Heart left ventricle (tissue), 16 donors: ENCODE results near the gene PIK3IP1. TPM values are rescaled to one million over a fixed set of nuclear protein-coding genes. Genes with fewer than 3 reads are reported as not detected.
A peak's percentile ranks its signal among the peaks of the same experiment; 100 is the strongest.

Experiments
- ATAC-seq, 4 donors: fragments of 200-7000 bp; cut with Tn5 transposase; one replicate each; pipeline ENCODE4 v1.9.1; 2020 to 2022; ENCODE audit warnings: moderate library complexity in 4 of 4, mild to moderate bottlenecking in 3 of 4, moderate number of reproducible peaks in 1 of 4
- DNase-seq, 5 donors: peaks; one replicate each; pipeline ENCODE4 v3.0.0-alpha.2; 2020
- H3K27ac ChIP-seq, 12 donors: fragments of 200-600 bp; sonication (generic) in 4 of 12; one replicate each; pipeline versions ENCODE4 v1.5.0 to v1.8.0; 2016 to 2022; ENCODE audit warnings: mild to moderate bottlenecking in 2 of 12
- H3K27me3 ChIP-seq, 9 donors: fragments of 200-600 bp; sonication (generic) in 2 of 9; one replicate each; pipeline versions ENCODE4 v1.5.1 to v1.8.0; 2016 to 2022; ENCODE audit warnings: mild to moderate bottlenecking in 3 of 9
- H3K36me3 ChIP-seq, 9 donors: fragments of 200-600 bp; sonication (generic) in 2 of 9; one replicate each; pipeline versions ENCODE4 v1.5.0 to v1.8.0; 2018 to 2022; ENCODE audit warnings: mild to moderate bottlenecking in 2 of 9
- H3K4me1 ChIP-seq, 12 donors: fragments of 200-600 bp; sonication (generic) in 4 of 12; one replicate each; pipeline versions ENCODE4 v1.5.0 to v1.8.0; 2016 to 2022; ENCODE audit warnings: mild to moderate bottlenecking in 3 of 12
- H3K4me3 ChIP-seq, 12 donors: fragments of 200-600 bp; sonication (generic) in 4 of 12; one replicate each; pipeline versions ENCODE4 v1.5.0 to v1.8.0; 2017 to 2022; ENCODE audit warnings: mild to moderate bottlenecking in 9 of 12, moderate library complexity in 4 of 12
- H3K9me3 ChIP-seq, 12 donors: fragments of 200-600 bp; sonication (generic) in 4 of 12; one replicate each; pipeline versions ENCODE4 v1.5.0 to v1.8.0; 2016 to 2022; ENCODE audit warnings: mild to moderate bottlenecking in 1 of 12
- CTCF ChIP-seq, 12 donors: fragments of 200-600 bp; sonication (generic) in 4 of 12; IDR thresholded peaks; one replicate each; pipeline versions ENCODE4 v1.5.0 to v1.8.0; 2018 to 2022; ENCODE audit warnings: antibody characterized with exemption in 12 of 12, mild to moderate bottlenecking in 5 of 12
- POLR2A ChIP-seq, 2 donors: fragments of 450-650 bp; IDR thresholded peaks; one replicate each; pipeline ENCODE4 v1.6.1; 2017; ENCODE audit warnings: antibody characterized with exemption in 2 of 2, mild to moderate bottlenecking in 2 of 2, moderate library complexity in 2 of 2
- WGBS, 4 donors: extraction: QIAGEN DNeasy Blood & Tissue Kit in 2 of 4; methylation state at CpG; one replicate each; pipeline versions ENCODE4 v1.1.5 to v1.1.7; 2013 to 2018; 5-methylcytosine and 5-hydroxymethylcytosine counted together
- intact Hi-C, 10 donors: fragments of 100-400 bp; cut with DNase I; formaldehyde crosslinking; loops; one replicate each; pipeline versions ENCODE4 v1.11.1 to v1.14.2; 2022
- polyA plus RNA-seq, 2 donors: library from polyadenylated mRNA; stranded (reverse); fragments of 200-250 nt; gene quantifications; one replicate each; pipeline ENCODE4 v1.2.3, GENCODE V29; 2013
- total RNA-seq, 9 donors: library from RNA; depleted of rRNA in 2 of 9; stranded (reverse); fragments of >200 nt in 2 of 9; fragmentation: NEBNext Ultra II Directional in 3 of 9; extraction: Animal tissue kit (Norgen Biotek cat#: 25700) in 3 of 9; gene quantifications; one replicate each; pipeline versions ENCODE4 v1.1.0 to v1.2.4, GENCODE V29; 2016 to 2023
- donor health status: ischemic (EF 13 %, LVEDD 7.1; RV severe dilation, severe dysfunction).
- donor health status: healthy with polysubstance abuse.
- donor health status: DM: no; HTN: yes; CAD: no.
- donor health status: DM: no; HTN: no; CAD: no.
- donor health status: ischemic (EF 25% LVEDD 6.9; RV normal size, moderate dysfunction).
- donor health status: ischemic (EF 25% LVEDD 5.7; RV mildly dilated, moderate dysfunction).
- donor health status: healthy.
- donor health status: DM: yes; HTN: yes; CAD: no.
- donor health status: ischemic (EF 35%, LVEDD 5.7; RV mildly dilated, moderate dysfunction).
- donor health status: nonischemic (EF 11% LVEDD 7.7; RV severe dilation, severe dysfunction).
- donor health status: DM: yes; HTN: yes; CAD: no.
- donor health status: PGD.
- donor health status: ischemic (EF 29% LVEDD 5.4; RV normal size, mild dysfunction).
- donor health status: nonischemic (EF 23%, LVEDD 6.1; RV moderate dilation, normal function).

PIK3IP1 gene
- total and polyA plus RNA-seq, 11 donors, result 3.8 to 40.7 (median 16.9) TPM

DNA sequence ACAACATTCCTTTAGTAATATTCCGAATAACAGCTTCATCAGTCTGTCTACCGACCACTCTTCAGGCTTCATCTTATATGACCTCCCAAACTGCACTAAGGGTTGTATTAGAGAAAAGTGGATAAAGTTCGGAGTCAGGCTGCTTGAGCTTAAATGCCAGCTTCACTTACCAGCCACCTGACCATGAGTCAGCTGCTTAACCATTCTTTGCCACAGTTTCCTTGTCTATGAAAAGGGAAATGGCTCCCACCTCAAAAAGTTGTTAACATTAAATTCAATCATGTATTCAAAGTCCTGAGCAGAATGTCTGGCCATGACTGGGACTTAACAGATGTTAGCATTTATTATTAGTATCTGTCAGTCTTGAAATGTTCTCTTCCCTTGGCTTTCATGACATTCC, 59.3 kb downstream of the PIK3IP1 start:
- DNase-seq, result no peak
- Histone ChIP-seq H3K27me3 (no peaks in the 10 kb centered on the region), H3K9me3 (no peaks in the 10 kb centered on the region), H3K4me3 (no peak overlapping the region), H3K36me3 (no peaks in the 10 kb centered on the region), H3K4me1 (peaks cover 5 to 91% (median 35%) of the 10 kb centered on the region in 12 donors), H3K27ac (peak overlapping the region in 2 of 12 donors; percentile 8 to 95)
- TF ChIP-seq POLR2A (IDR thresholded peaks at IDR 0.05), result no peak
- TF ChIP-seq CTCF (IDR thresholded peaks at IDR 0.05), result no peak
- intact Hi-C loops, result loop anchor here in 9 of 10 donors (5.0 to 10.0 kb wide), 5 partner anchors 118 to 288 kb away; partner anchors contain the start of gene SELENOM (in 6 of the 9)
- WGBS, 4 donors, result 81 to 88% (median 87%) methylated on average over 3 of the region's 3 CpGs
- ATAC-seq, result no peak

Other genes starting within 250 kb of the PIK3IP1 start
- gene SMTN, start 211.2 kb downstream of the PIK3IP1 start, total RNA-seq, result 100 to 1,000 TPM; 114 to 270 (median 167) TPM
- gene SMTN, start 211.2 kb downstream of the PIK3IP1 start, polyA plus RNA-seq, result 100 to 1,000 TPM in 1 of 2 donors, 10 to 100 TPM in 1; 55.5 to 257 TPM
- gene SELENOM, start 184.9 kb downstream of the PIK3IP1 start, total RNA-seq, result 100 to 1,000 TPM in 1 of 9 donors, 10 to 100 TPM in 8; 35.0 to 183 (median 52.9) TPM
- gene SELENOM, start 184.9 kb downstream of the PIK3IP1 start, polyA plus RNA-seq, result 10 to 100 TPM; 72.3 to 76.6 TPM
- gene INPP5J, start 169.5 kb downstream of the PIK3IP1 start, total RNA-seq, result 10 to 100 TPM in 8 of 9 donors, 1 to 10 TPM in 1; 8.4 to 23.1 (median 21.6) TPM
- 10 to 100 TPM in 1 of 2 donors, 1 to 10 TPM in 1; 9.7 to 12.9 TPM for gene INPP5J, start 169.5 kb downstream of the PIK3IP1 start, polyA plus RNA-seq
- gene PLA2G3, start 152.0 kb downstream of the PIK3IP1 start, total RNA-seq, result not detected
- not detected for gene PLA2G3, start 152.0 kb downstream of the PIK3IP1 start, polyA plus RNA-seq
- 10 to 100 TPM; 20.0 to 26.6 (median 23.1) TPM for gene RNF185, start 132.3 kb downstream of the PIK3IP1 start, total RNA-seq
- gene RNF185, start 132.3 kb downstream of the PIK3IP1 start, polyA plus RNA-seq, result 10 to 100 TPM; 11.4 to 31.5 TPM
- 10 to 100 TPM in 4 of 9 donors, 1 to 10 TPM in 5; 7.1 to 33.3 (median 9.4) TPM for gene LIMK2, start 80.2 kb downstream of the PIK3IP1 start, total RNA-seq
- gene LIMK2, start 80.2 kb downstream of the PIK3IP1 start, polyA plus RNA-seq, result 10 to 100 TPM in 1 of 2 donors, 1 to 10 TPM in 1; 7.0 to 10.9 TPM
- gene PATZ1, start 53.9 kb upstream of the PIK3IP1 start, total RNA-seq, result 10 to 100 TPM in 7 of 9 donors, 1 to 10 TPM in 2; 8.1 to 20.1 (median 12.9) TPM
- 1 to 10 TPM; 7.7 to 8.4 TPM for gene PATZ1, start 53.9 kb upstream of the PIK3IP1 start, polyA plus RNA-seq
- 10 to 100 TPM; 50.1 to 88.0 (median 55.3) TPM for gene DRG1, start 107.1 kb upstream of the PIK3IP1 start, total RNA-seq
- gene DRG1, start 107.1 kb upstream of the PIK3IP1 start, polyA plus RNA-seq, result 10 to 100 TPM; 63.1 to 94.8 TPM
- 10 to 100 TPM; 12.1 to 31.2 (median 23.8) TPM for gene EIF4ENIF1, start 197.4 kb upstream of the PIK3IP1 start, total RNA-seq
- 10 to 100 TPM in 1 of 2 donors, 1 to 10 TPM in 1; 8.3 to 13.6 TPM for gene EIF4ENIF1, start 197.4 kb upstream of the PIK3IP1 start, polyA plus RNA-seq
- gene SFI1, start 204.0 kb upstream of the PIK3IP1 start, total RNA-seq, result 10 to 100 TPM in 1 of 9 donors, 1 to 10 TPM in 8; 2.2 to 18.3 (median 6.4) TPM
- gene SFI1, start 204.0 kb upstream of the PIK3IP1 start, polyA plus RNA-seq, result 1 to 10 TPM; 4.8 to 8.1 TPM